Stimulated activated CD4-positive, alpha-beta T cell treated with anti-CD3 and anti-CD28 coated beads, Interleukin-1b, Interleukin-23, amount 100 ng/mL, for 24 hours (primary cell): ENCODE measurements around the gene LDLRAD3.

Experiments
- DNase-seq, 4 experiments: peaks; one replicate each; pipeline ENCODE4 v3.0.0-alpha.2; 2020; ENCODE audit warnings: low read depth in 4 of 4, low spot score in 1 of 4

The LDLRAD3 gene

GRCh38 chr11:35954205-35954604 is 10.3 kb downstream of the LDLRAD3 start:
- no peak for DNase-seq

GRCh38 chr11:35955636-35956035 is 11.8 kb downstream of the LDLRAD3 start:
- DNase-seq: no peak

- no peak for DNase-seq
These were observed 18.7 kb downstream of the LDLRAD3 start for GRCh38 chr11:35962369-35963138.

- no peak for DNase-seq
These were observed 20.0 kb downstream of the LDLRAD3 start for GRCh38 chr11:35963911-35964310.

GRCh38 chr11:35964841-35965240 is 21.0 kb downstream of the LDLRAD3 start:
- no peak for DNase-seq

- DNase-seq: no peak
These were observed 23.2 kb downstream of the LDLRAD3 start for GRCh38 chr11:35967042-35967441.

- no peak for DNase-seq
These were observed 24.7 kb downstream of the LDLRAD3 start for GRCh38 chr11:35968386-35969088.

- no peak for DNase-seq
These were observed 25.5 kb downstream of the LDLRAD3 start for GRCh38 chr11:35969089-35970042.

GRCh38 chr11:35970445-35970844 is 26.6 kb downstream of the LDLRAD3 start:
- DNase-seq: no peak

- no peak for DNase-seq
These were observed 28.1 kb downstream of the LDLRAD3 start for GRCh38 chr11:35971841-35972422.

- DNase-seq: no peak
These were observed 31.2 kb downstream of the LDLRAD3 start for GRCh38 chr11:35974882-35975589.

GRCh38 chr11:35976434-35976833 is 32.6 kb downstream of the LDLRAD3 start:
- DNase-seq: no peak

GRCh38 chr11:35978183-35978582 is 34.3 kb downstream of the LDLRAD3 start:
- DNase-seq: no peak

GRCh38 chr11:35978891-35979290 is 35.0 kb downstream of the LDLRAD3 start:
- no peak for DNase-seq

- DNase-seq: no peak
These were observed 37.0 kb downstream of the LDLRAD3 start for GRCh38 chr11:35980686-35981390.

- DNase-seq: no peak
These were observed 37.7 kb downstream of the LDLRAD3 start for GRCh38 chr11:35981581-35981980.

GRCh38 chr11:35982061-35982460 is 38.2 kb downstream of the LDLRAD3 start:
- DNase-seq: no peak

- no peak for DNase-seq
These were observed 40.1 kb downstream of the LDLRAD3 start for GRCh38 chr11:35983981-35984380.

GRCh38 chr11:35986947-35987346 is 43.1 kb downstream of the LDLRAD3 start:
- DNase-seq: no peak

GRCh38 chr11:35990170-35990569 is 46.3 kb downstream of the LDLRAD3 start:
- DNase-seq: no peak
